Measurements from ENCODE around the gene BEGAIN. TPM values are rescaled to one million over a fixed set of nuclear protein-coding genes. Genes with fewer than 3 reads are reported as not detected.
A peak's percentile ranks its signal among the peaks of the same experiment; 100 is the strongest.
"Not testable (repeated sequence)": the region's sequence is repeated elsewhere in the genome, so short reads cannot be mapped to it uniquely, and the experiment has no call there.

The BEGAIN gene
- total RNA-seq, 1 donor from 2014 or later, result 7.0 TPM

- H3K27ac Mint-ChIP-seq (ENCODE audit: unreplicated experiment), result no peak overlapping the region
- peak; percentile 80 for DNase-seq
- peak; percentile 66 for TF ChIP-seq CTCF (IDR thresholded peaks at IDR 0.05; ENCODE audit: partially characterized antibody, unreplicated experiment)
- peaks cover 2% of the 10 kb centered on the region for H3K27me3 Mint-ChIP-seq (ENCODE audit: unreplicated experiment)
- no peak overlapping the region for H3K4me3 Mint-ChIP-seq (ENCODE audit: unreplicated experiment)
- peaks cover 4% of the 10 kb centered on the region for H3K36me3 Mint-ChIP-seq (ENCODE audit: unreplicated experiment)
- peaks cover 2% of the 10 kb centered on the region for H3K9me3 Mint-ChIP-seq (ENCODE audit: unreplicated experiment)
- peaks cover 17% of the 10 kb centered on the region for H3K4me1 Mint-ChIP-seq (ENCODE audit: low read depth, unreplicated experiment)
Measured at GRCh38 chr14:100524933-100525243, 62.3 kb downstream of the BEGAIN start.

GRCh38 chr14:100524233-100524932, 62.8 kb downstream of the BEGAIN start:
- Mint-ChIP-seq H3K27ac (ENCODE audit: unreplicated experiment) (no peak overlapping the region), H3K36me3 (ENCODE audit: unreplicated experiment) (peaks cover 4% of the 10 kb centered on the region), H3K4me1 (ENCODE audit: low read depth, unreplicated experiment) (peaks cover 17% of the 10 kb centered on the region), H3K4me3 (ENCODE audit: unreplicated experiment) (no peak overlapping the region), H3K27me3 (ENCODE audit: unreplicated experiment) (peaks cover 2% of the 10 kb centered on the region), H3K9me3 (ENCODE audit: unreplicated experiment) (peaks cover 2% of the 10 kb centered on the region)
- DNase-seq, result no peak
- TF ChIP-seq CTCF (IDR thresholded peaks at IDR 0.05; ENCODE audit: partially characterized antibody, unreplicated experiment), result no peak

- H3K9me3 Mint-ChIP-seq (ENCODE audit: unreplicated experiment), result peaks cover 2% of the 10 kb centered on the region
- no peak for TF ChIP-seq CTCF (IDR thresholded peaks at IDR 0.05; ENCODE audit: partially characterized antibody, unreplicated experiment)
- H3K27me3 Mint-ChIP-seq (ENCODE audit: unreplicated experiment), result peaks cover 2% of the 10 kb centered on the region
- peaks cover 17% of the 10 kb centered on the region for H3K4me1 Mint-ChIP-seq (ENCODE audit: low read depth, unreplicated experiment)
- H3K4me3 Mint-ChIP-seq (ENCODE audit: unreplicated experiment), result no peak overlapping the region
- no peak for DNase-seq
- peaks cover 4% of the 10 kb centered on the region for H3K36me3 Mint-ChIP-seq (ENCODE audit: unreplicated experiment)
- no peak overlapping the region for H3K27ac Mint-ChIP-seq (ENCODE audit: unreplicated experiment)
Measured at GRCh38 chr14:100523843-100524169, 63.4 kb downstream of the BEGAIN start.

GRCh38 chr14:100523131-100523842, 63.9 kb downstream of the BEGAIN start:
- no peak for DNase-seq
- Mint-ChIP-seq H3K4me3 (ENCODE audit: unreplicated experiment) (no peak overlapping the region), H3K27ac (ENCODE audit: unreplicated experiment) (no peak overlapping the region), H3K4me1 (ENCODE audit: low read depth, unreplicated experiment) (peaks cover 17% of the 10 kb centered on the region), H3K36me3 (ENCODE audit: unreplicated experiment) (peaks cover 4% of the 10 kb centered on the region), H3K9me3 (ENCODE audit: unreplicated experiment) (peaks cover 1% of the 10 kb centered on the region), H3K27me3 (ENCODE audit: unreplicated experiment) (peaks cover 2% of the 10 kb centered on the region)
- TF ChIP-seq CTCF (IDR thresholded peaks at IDR 0.05; ENCODE audit: partially characterized antibody, unreplicated experiment), result no peak

GRCh38 chr14:100522616-100523099, 64.6 kb downstream of the BEGAIN start:
- Mint-ChIP-seq H3K4me1 (ENCODE audit: low read depth, unreplicated experiment) (peaks cover 17% of the 10 kb centered on the region), H3K4me3 (ENCODE audit: unreplicated experiment) (no peak overlapping the region), H3K27me3 (ENCODE audit: unreplicated experiment) (peaks cover 2% of the 10 kb centered on the region), H3K9me3 (ENCODE audit: unreplicated experiment) (no peaks in the 10 kb centered on the region), H3K27ac (ENCODE audit: unreplicated experiment) (no peak overlapping the region), H3K36me3 (ENCODE audit: unreplicated experiment) (peaks cover 4% of the 10 kb centered on the region)
- peak; percentile 18 for DNase-seq
- no peak for TF ChIP-seq CTCF (IDR thresholded peaks at IDR 0.05; ENCODE audit: partially characterized antibody, unreplicated experiment)

GRCh38 chr14:100506053-100506452, 81.2 kb downstream of the BEGAIN start:
- not testable (repeated sequence) for H3K36me3 Mint-ChIP-seq (ENCODE audit: unreplicated experiment); H3K4me3 Mint-ChIP-seq (ENCODE audit: unreplicated experiment); H3K4me1 Mint-ChIP-seq (ENCODE audit: low read depth, unreplicated experiment); H3K9me3 Mint-ChIP-seq (ENCODE audit: unreplicated experiment); DNase-seq; H3K27ac Mint-ChIP-seq (ENCODE audit: unreplicated experiment); H3K27me3 Mint-ChIP-seq (ENCODE audit: unreplicated experiment)
